Measurements from ENCODE around the gene LRRC8B.

LRRC8B gene

DNA sequence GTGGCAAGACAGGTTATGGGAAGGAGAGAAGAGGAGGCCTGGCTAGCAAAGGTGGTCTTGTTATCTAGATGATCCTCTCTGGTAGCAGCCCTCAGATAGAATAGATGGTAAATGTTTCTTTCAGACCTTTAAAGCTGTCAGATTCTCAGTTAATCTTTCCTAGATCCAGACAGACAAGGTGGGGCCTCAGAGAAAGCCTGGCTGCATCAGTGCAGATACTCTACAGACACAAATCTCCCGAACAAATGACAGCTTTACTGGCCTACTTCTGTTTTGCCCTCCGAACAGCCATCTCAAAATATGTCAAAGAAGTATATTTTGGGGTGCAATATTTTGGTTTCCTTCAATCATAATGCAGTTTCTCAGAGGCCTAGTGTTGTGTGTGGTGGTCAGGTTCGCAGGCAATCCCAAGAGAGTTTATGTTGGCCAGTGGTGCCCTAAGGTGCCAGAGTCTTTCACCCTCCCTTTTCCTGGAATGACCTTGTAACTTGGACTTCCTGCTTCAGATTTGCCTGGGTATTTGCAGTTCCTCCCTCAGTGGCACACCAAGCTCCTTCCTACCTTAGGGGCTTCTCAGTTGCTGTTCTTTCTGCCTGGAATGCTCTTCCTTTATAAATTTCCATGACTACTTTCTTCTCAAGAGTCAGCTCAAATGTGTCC lies 7.0 kb downstream of the LRRC8B start:
- TF ChIP-seq NFIC (IDR thresholded peaks at IDR 0.05): no peak
- TF ChIP-seq, protein P1, sequence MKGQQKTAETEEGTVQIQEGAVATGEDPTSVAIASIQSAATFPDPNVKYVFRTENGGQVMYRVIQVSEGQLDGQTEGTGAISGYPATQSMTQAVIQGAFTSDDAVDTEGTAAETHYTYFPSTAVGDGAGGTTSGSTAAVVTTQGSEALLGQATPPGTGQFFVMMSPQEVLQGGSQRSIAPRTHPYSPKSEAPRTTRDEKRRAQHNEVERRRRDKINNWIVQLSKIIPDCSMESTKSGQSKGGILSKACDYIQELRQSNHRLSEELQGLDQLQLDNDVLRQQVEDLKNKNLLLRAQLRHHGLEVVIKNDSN (IDR thresholded peaks at IDR 0.05): no peak
- TF ChIP-seq YY1 (IDR thresholded peaks at IDR 0.05; ENCODE audit: low read depth): no peak
- TF ChIP-seq, protein P2, sequence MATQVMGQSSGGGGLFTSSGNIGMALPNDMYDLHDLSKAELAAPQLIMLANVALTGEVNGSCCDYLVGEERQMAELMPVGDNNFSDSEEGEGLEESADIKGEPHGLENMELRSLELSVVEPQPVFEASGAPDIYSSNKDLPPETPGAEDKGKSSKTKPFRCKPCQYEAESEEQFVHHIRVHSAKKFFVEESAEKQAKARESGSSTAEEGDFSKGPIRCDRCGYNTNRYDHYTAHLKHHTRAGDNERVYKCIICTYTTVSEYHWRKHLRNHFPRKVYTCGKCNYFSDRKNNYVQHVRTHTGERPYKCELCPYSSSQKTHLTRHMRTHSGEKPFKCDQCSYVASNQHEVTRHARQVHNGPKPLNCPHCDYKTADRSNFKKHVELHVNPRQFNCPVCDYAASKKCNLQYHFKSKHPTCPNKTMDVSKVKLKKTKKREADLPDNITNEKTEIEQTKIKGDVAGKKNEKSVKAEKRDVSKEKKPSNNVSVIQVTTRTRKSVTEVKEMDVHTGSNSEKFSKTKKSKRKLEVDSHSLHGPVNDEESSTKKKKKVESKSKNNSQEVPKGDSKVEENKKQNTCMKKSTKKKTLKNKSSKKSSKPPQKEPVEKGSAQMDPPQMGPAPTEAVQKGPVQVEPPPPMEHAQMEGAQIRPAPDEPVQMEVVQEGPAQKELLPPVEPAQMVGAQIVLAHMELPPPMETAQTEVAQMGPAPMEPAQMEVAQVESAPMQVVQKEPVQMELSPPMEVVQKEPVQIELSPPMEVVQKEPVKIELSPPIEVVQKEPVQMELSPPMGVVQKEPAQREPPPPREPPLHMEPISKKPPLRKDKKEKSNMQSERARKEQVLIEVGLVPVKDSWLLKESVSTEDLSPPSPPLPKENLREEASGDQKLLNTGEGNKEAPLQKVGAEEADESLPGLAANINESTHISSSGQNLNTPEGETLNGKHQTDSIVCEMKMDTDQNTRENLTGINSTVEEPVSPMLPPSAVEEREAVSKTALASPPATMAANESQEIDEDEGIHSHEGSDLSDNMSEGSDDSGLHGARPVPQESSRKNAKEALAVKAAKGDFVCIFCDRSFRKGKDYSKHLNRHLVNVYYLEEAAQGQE (IDR thresholded peaks at IDR 0.05; ENCODE audit: low read depth): no peak

DNA sequence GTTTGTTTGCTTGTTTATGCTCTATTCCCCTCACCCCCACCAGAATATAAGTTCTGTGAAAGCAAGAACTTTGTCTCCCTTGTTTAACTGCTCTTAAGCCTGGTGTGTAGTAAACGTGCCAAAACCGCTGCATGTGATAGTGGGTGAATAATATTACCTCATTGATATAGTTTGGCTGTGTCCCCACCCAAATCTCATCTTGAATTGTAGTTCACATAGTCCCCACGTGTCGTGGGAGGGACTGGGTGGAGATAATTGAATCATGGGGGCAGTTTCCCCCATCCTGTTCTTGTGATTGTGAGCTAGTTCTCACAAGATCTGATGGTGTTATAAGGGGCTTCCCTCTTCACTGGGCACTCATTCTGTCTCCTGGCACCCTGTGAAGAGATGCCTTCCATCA lies 7.6 kb downstream of the LRRC8B start:
- TF ChIP-seq, protein P1 (IDR thresholded peaks at IDR 0.05): no peak
- TF ChIP-seq TAF1 (IDR thresholded peaks at IDR 0.05; ENCODE audit: low read depth) (no peak), FOXM1 (IDR thresholded peaks at IDR 0.05; ENCODE audit: borderline replicate concordance, low read depth) (no peak), CREB1 (IDR thresholded peaks at IDR 0.05; ENCODE audit: low read depth) (no peak), EGR1 (IDR thresholded peaks at IDR 0.05) (no peak), TCF12 (IDR thresholded peaks at IDR 0.05; ENCODE audit: low read depth) (no peak)

DNA sequence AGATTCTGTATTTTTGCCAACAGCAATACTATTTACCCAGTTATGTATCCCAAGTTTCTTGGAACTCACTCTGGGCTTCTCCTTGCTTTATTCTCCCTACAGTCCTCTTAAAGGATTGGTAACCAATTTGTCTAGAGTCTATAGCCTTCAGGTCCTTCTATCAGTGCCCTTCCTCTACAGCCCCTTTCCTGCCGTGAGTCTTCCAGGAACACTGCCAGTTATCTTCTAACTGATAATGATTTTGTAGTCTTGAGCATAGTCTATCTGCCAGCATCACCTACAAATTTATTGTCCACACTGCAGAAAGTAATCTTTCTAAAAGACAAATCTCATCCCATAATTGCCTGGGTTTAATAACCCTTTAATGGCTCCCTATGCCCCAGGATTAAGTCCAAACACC lies 8.2 kb downstream of the LRRC8B start:
- TF ChIP-seq, protein P3, sequence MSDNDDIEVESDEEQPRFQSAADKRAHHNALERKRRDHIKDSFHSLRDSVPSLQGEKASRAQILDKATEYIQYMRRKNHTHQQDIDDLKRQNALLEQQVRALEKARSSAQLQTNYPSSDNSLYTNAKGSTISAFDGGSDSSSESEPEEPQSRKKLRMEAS (IDR thresholded peaks at IDR 0.05): no peak
- no peak for TF ChIP-seq ZBTB7A (IDR thresholded peaks at IDR 0.05; ENCODE audit: low read depth)
- TF ChIP-seq TEAD4 (IDR thresholded peaks at IDR 0.05): no peak
- TF ChIP-seq CREB1 (IDR thresholded peaks at IDR 0.05; ENCODE audit: low read depth): no peak
- TF ChIP-seq FOXM1 (IDR thresholded peaks at IDR 0.05; ENCODE audit: borderline replicate concordance, low read depth): no peak
- no peak for TF ChIP-seq EGR1 (IDR thresholded peaks at IDR 0.05)
- no peak for TF ChIP-seq YY1 (IDR thresholded peaks at IDR 0.05; ENCODE audit: low read depth)
- no peak for TF ChIP-seq TCF12 (IDR thresholded peaks at IDR 0.05; ENCODE audit: low read depth)
- TF ChIP-seq NFIC (IDR thresholded peaks at IDR 0.05): no peak
- no peak for TF ChIP-seq RAD21 (IDR thresholded peaks at IDR 0.05; ENCODE audit: low read depth)
- no peak for TF ChIP-seq CEBPB (IDR thresholded peaks at IDR 0.05)
- no peak for TF ChIP-seq TAF1 (IDR thresholded peaks at IDR 0.05; ENCODE audit: low read depth)
- TF ChIP-seq EP300 (IDR thresholded peaks at IDR 0.05; ENCODE audit: borderline replicate concordance): no peak
- TF ChIP-seq, protein P2 (IDR thresholded peaks at IDR 0.05; ENCODE audit: low read depth): no peak
- TF ChIP-seq, protein P1 (IDR thresholded peaks at IDR 0.05): no peak

DNA sequence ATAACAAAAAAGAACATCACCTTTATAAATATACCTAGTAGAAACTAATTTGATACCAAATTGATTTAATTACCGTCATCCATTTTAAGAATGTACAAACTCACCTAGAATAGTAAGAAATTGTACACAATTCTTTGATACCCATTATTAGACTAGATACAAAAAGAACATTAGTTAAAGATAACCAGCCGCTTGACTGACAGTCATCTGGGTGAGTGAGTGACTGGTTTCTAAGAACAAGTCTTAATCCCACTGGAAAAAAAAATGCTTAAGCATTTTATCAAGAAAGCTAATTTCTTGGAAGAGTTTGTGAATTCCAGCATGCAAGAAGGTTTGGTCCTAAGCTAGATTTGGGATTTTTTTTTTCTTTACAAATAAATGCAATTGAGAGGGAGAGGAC lies 10.9 kb downstream of the LRRC8B start:
- TF ChIP-seq RAD21 (IDR thresholded peaks at IDR 0.05; ENCODE audit: low read depth) (no peak), TCF12 (IDR thresholded peaks at IDR 0.05; ENCODE audit: low read depth) (no peak), TEAD4 (IDR thresholded peaks at IDR 0.05) (no peak), FOXM1 (IDR thresholded peaks at IDR 0.05; ENCODE audit: borderline replicate concordance, low read depth) (no peak), CREB1 (IDR thresholded peaks at IDR 0.05; ENCODE audit: low read depth) (no peak), EP300 (IDR thresholded peaks at IDR 0.05; ENCODE audit: borderline replicate concordance) (no peak)
- TF ChIP-seq, protein P1 (IDR thresholded peaks at IDR 0.05): no peak
- TF ChIP-seq, protein P3 (IDR thresholded peaks at IDR 0.05): no peak
- TF ChIP-seq, protein P2 (IDR thresholded peaks at IDR 0.05; ENCODE audit: low read depth): no peak
